IMR-90 (cell line): ENCODE data around the gene WDR6. TPM values are rescaled to one million over a fixed set of nuclear protein-coding genes. Genes with fewer than 3 reads are reported as not detected.

ENCODE experiments used
- microRNA-seq, 2 experiments: library from miRNA; stranded (forward) in 1 of 2; unstranded in 1 of 2; fragments of 10-50 nt in 1 of 2; fragments of <30 nt in 1 of 2; gene quantifications in 1 of 2; microRNA quantifications in 1 of 2; one replicate each; pipeline versions ENCODE3 to v1.1.0; 2013 to 2020; ENCODE audit not compliant: insufficient read depth in 1 of 2, insufficient read length in 1 of 2, unreplicated experiment in 1 of 2
- polyA plus RNA-seq, 3 experiments: library from polyadenylated mRNA; depleted of rRNA; stranded (reverse); fragments of >200 nt; gene quantifications; 2 replicates each; pipeline ENCODE4 v1.2.3, GENCODE V29; 2012; ENCODE audit warnings: low replicate concordance in 1 of 3
- small RNA-seq, 5 experiments: library from RNA; depleted of rRNA; stranded (forward); fragments of <200 nt; gene quantifications; one replicate each; pipeline ENCODE3, GENCODE V24; 2012
- total RNA-seq: library from RNA; depleted of rRNA; stranded (reverse); fragments of >200 nt; gene quantifications from 2 replicates; pipeline ENCODE4 v1.2.3, GENCODE V29; 2012; rRNA removed

WDR6 gene
- total and polyA plus RNA-seq, 2 of the 4 experiments (the other 2 are of a cell fraction) = 60.9 to 160 TPM

Small RNA genes within 50 kb of the gene (microRNA-seq; reads per million reads assigned to microRNA genes)
- gene MIR191 (6,641 to 17,413 reads per million in 2 experiments), gene MIR425 (3,538 to 3,717 reads per million in 2 experiments)

Small RNA genes within 50 kb of the gene (small RNA-seq; reads per million reads assigned to genes)
- gene MIR191 = 623 to 21,352 (median 15,529) reads per million in 5 experiments
- 42.5 to 4,031 (median 2,697) reads per million in 5 experiments for gene MIR425

Other genes starting within 250 kb of the WDR6 start
- 48.2 and 53.0 TPM in 2 replicates for gene PRKAR2A, start 159.5 kb upstream of the WDR6 start, total RNA-seq
- gene PRKAR2A, start 159.5 kb upstream of the WDR6 start, polyA plus RNA-seq (2012; rRNA removed) = 10.2 and 11.3 TPM in 2 replicates
- gene SLC25A20, start 108.5 kb upstream of the WDR6 start, total RNA-seq = 27.1 and 29.2 TPM in 2 replicates
- gene SLC25A20, start 108.5 kb upstream of the WDR6 start, polyA plus RNA-seq (2012; rRNA removed) = 21.8 and 23.8 TPM in 2 replicates
- gene ARIH2, start 88.5 kb upstream of the WDR6 start, total RNA-seq = 73.0 and 93.7 TPM in 2 replicates
- 54.0 and 62.3 TPM in 2 replicates for gene ARIH2, start 88.5 kb upstream of the WDR6 start, polyA plus RNA-seq (2012; rRNA removed)
- 10.4 and 11.1 TPM in 2 replicates for gene P4HTM, start 17.1 kb upstream of the WDR6 start, total RNA-seq
- gene P4HTM, start 17.1 kb upstream of the WDR6 start, polyA plus RNA-seq (2012; rRNA removed) = 26.1 and 29.7 TPM in 2 replicates
- 27.8 and 28.3 TPM in 2 replicates for gene DALRD3, start 11.2 kb downstream of the WDR6 start, total RNA-seq
- gene DALRD3, start 11.2 kb downstream of the WDR6 start, polyA plus RNA-seq (2012; rRNA removed) = 42.2 and 43.5 TPM in 2 replicates
- 26.5 and 43.3 TPM in 2 replicates for gene NDUFAF3, start 14.7 kb downstream of the WDR6 start, total RNA-seq
- 112 and 137 TPM in 2 replicates for gene NDUFAF3, start 14.7 kb downstream of the WDR6 start, polyA plus RNA-seq (2012; rRNA removed)
- gene IMPDH2, start 22.0 kb downstream of the WDR6 start, total RNA-seq = 268 and 296 TPM in 2 replicates
- gene IMPDH2, start 22.0 kb downstream of the WDR6 start, polyA plus RNA-seq (2012; rRNA removed) = 190 and 194 TPM in 2 replicates
- gene QRICH1, start 86.7 kb downstream of the WDR6 start, total RNA-seq = 62.7 and 72.2 TPM in 2 replicates
- gene QRICH1, start 86.7 kb downstream of the WDR6 start, polyA plus RNA-seq (2012; rRNA removed) = 77.3 and 79.9 TPM in 2 replicates
- 396 and 404 TPM in 2 replicates for gene QARS1, start 97.4 kb downstream of the WDR6 start, total RNA-seq
- gene QARS1, start 97.4 kb downstream of the WDR6 start, polyA plus RNA-seq (2012; rRNA removed) = 296 and 354 TPM in 2 replicates
- gene USP19, start 113.4 kb downstream of the WDR6 start, total RNA-seq = 22.5 and 24.7 TPM in 2 replicates
- 39.7 and 44.0 TPM in 2 replicates for gene USP19, start 113.4 kb downstream of the WDR6 start, polyA plus RNA-seq (2012; rRNA removed)
- gene LAMB2, start 125.7 kb downstream of the WDR6 start, total RNA-seq = 179 and 213 TPM in 2 replicates
- 526 and 570 TPM in 2 replicates for gene LAMB2, start 125.7 kb downstream of the WDR6 start, polyA plus RNA-seq (2012; rRNA removed)
- gene CCDC71, start 158.9 kb downstream of the WDR6 start, total RNA-seq = 28.3 and 29.4 TPM in 2 replicates
- gene CCDC71, start 158.9 kb downstream of the WDR6 start, polyA plus RNA-seq (2012; rRNA removed) = 35.9 and 38.6 TPM in 2 replicates
- 16.1 and 16.5 TPM in 2 replicates for gene KLHDC8B, start 164.2 kb downstream of the WDR6 start, total RNA-seq
- 16.3 and 17.4 TPM in 2 replicates for gene KLHDC8B, start 164.2 kb downstream of the WDR6 start, polyA plus RNA-seq (2012; rRNA removed)